DMS79 (cell line): Measurements from ENCODE around the gene RAET1E.
"Not testable (repeated sequence)": the region's sequence is repeated elsewhere in the genome, so short reads cannot be mapped to it uniquely, and the experiment has no call there.

ENCODE experiments used
- DNase-seq: peaks from one replicate; lab custom pipeline; 2025; lab: John Stamatoyannopoulos, UW

RAET1E gene

DNA sequence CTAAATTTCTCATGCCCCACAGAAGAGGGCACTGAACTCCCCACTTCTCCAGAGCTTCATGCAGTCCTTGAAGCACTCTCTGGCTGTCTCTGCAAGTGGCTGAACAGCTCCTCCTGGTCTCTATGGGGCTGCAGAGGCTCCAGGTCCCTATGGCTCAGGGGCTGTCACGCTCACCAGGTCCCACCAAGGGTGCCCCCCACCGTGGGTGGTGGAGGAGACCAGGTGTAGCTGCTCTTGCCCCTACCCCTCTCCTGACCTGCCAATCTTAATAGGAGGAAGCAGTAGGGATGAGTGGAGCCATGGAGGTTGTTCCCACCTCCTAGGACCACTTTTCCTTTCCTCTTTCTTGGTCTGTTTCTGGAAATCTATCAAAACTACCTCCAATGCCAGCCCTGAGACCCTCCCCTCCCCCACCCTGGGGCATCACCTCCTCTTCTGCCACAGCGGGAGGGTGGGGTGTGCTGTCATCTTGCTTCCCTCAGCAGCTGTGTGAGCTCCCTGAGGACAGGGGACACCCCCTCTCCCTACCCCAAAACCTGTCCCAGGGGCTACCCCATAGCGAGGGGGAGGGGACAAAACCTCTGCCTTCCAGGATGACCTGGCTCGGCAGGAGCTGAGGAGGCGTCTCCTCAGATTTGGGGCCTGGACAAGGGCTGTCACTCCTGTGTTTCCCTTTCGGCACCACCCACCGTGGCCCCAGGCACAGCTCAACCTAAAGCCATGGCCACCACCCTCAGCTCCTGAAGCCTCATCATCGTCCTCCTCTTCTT is 12.0 kb upstream of the RAET1E start:
- DNase-seq: no peak

DNA sequence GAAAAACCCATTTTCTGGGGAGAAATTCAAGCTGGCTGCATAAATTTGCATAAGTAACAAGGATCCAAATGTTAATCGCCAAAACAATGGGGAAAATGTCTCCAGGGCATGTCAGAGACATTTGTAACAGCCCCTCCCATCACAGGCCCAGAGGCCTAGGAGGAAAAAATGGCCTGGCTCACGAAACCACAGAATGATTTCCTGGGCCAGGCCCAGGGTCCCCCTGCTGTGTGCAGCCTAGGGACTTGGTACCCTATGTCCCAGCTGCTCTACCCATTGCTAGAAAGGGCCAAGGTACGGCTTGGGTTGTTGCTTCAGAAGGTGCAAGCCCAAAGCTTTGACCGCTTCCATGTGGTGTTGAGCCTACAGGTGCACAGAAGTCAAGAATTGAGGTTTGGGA is 10.6 kb upstream of the RAET1E start:
- not testable (repeated sequence) for DNase-seq

DNA sequence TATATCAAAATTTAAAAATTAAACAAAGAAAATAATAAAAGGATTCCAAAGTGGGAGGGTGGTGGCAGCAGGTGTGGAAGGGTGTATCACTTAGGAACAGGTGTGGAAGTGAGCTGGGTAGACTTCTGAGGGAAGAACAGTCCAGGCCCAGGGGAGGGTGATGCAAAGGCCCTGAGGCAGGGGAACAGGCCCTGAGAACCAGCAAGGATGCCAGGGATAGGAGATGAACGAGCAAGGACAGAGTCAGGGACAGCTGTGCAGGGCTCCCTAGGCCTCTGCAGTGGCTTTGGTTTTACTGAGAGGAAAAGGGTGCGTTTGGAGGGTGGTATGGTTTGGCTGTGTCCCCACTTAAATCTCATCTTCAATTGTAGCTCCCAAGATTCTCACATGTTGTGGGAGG is 9.4 kb upstream of the RAET1E start:
- DNase-seq: no peak

DNA sequence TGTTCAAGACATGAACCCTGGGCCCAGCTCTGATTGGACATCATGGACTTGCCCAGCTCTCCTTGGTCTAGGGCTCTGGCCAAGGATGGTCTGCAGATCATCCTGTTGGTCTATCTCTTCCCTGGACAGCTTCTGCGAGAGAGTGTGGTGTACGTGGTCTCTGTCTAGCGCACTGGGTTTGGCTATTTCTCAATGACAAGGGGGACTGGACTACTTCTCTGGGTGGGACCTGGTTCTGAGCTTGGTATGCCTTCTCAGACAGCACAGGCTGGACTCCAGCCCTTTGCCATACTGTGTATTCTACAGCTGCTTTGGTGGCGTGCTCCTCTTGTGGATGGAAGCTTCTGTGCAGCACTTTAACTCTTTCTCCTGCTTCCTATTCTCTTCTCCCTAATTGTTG is 8.5 kb upstream of the RAET1E start:
- no peak for DNase-seq

DNA sequence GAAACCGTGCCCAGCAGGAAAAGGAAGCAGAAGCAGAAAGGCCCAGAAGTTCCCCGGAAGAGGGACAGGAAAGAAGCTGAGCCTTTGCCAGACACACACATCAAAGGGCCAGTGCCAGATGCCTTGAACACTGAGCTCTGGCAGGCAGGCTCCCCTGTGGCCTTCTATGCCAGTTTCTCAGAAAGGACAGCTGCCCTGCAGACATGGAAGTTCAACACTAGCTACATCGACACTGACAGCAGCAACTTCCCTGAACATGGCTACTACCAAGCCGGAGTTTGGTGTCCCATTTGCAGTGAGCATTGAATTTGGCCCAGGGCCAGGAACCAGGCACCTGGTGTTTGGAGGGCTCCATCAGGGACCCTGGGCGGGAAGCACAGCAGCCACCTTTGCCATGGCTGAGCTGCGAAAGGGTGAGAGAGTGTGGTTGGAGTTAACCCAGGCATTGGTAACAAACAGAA is 8.0 kb upstream of the RAET1E start:
- no peak for DNase-seq

DNA sequence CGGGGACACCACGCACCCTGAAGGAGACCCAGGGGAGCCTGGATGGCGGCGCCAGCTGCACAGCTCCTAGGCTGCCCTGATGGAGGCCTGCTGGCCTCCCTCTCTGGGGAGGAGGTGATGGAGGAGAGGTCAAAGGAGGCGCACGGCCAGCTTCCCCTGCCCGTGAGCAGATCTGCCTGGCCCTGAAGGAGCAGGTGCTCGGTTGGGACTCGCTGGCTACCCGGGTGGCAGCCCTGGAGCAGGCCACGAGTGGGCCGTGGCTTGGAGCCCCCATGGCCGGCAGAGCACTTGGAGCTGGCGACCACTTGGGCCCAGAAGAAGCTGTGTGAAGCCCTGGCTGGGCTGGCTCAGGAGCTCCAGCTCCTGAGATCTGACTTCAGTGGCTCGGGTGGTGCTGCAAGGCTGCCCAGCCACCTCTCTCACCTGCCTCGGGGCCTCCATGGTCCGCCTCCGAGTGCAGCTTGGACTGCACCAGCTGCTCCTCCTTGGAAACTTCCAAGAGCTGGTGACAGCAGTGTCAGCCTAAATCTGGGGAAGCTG is 7.5 kb upstream of the RAET1E start:
- no peak for DNase-seq

DNA sequence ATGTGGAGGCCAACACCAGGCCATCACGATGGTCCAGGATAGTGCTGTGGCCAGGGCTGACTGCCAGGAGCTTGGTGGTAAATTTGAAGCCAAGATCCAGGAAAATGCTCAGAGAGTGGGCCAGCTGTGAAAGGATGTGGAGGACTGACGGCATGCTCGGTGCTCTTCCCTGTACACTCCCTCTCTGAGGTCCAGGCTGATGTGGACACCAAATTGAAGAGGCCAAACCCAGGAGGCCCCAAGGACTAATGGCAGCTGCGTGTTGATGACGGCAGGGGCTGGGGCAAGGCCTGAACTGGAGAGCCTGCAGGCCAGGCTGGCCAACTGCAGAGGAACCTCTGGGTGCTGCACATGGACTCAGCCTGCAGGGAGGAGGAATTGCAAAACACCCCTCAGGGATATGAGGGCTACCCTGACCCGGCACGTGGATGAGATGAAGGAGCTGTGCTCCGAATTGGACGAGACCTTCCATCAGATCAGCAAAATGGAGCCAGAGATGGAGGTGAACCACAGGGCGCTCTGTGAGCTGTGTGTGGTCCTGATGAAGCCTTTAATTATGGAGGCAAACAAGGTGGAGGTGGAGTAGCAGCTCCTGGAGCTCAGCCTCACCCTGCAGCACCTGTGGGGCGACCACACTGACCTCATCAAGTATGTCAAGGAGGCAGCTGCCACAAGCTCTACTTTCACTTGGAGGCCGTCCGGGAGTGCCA is 6.9 kb upstream of the RAET1E start:
- DNase-seq: no peak

DNA sequence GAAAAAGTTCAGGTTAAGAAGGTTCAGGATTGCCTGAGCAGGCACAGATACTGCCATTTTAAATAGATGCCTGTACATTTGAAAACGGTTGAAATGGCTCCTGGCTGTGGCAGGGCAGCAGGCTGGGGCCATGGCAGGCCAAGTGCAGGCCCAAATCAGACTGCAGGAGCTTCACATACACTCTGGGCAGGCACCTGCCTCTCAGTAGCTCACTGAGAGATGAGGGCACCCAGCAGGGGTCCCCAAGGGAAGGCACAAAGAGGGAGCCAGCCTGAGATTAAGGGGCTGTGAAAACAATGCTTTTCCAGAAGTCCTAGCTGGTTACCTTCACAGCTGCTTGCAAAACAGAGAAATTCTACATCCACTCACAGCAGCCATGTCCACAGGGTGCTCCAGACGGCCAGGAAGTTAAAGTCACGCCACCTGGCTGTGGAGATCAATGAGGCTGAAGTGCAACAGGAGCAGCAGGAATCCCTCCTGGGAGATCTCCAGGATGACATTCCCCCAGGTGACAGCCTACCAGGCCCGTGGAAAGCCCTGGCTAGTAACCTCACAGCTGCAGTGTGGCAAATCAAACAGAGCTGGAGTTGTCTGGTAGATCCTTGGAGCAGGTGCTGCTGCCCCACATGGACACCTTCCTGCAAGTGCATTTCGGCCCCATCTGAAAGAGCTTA is 6.2 kb upstream of the RAET1E start:
- no peak for DNase-seq

DNA sequence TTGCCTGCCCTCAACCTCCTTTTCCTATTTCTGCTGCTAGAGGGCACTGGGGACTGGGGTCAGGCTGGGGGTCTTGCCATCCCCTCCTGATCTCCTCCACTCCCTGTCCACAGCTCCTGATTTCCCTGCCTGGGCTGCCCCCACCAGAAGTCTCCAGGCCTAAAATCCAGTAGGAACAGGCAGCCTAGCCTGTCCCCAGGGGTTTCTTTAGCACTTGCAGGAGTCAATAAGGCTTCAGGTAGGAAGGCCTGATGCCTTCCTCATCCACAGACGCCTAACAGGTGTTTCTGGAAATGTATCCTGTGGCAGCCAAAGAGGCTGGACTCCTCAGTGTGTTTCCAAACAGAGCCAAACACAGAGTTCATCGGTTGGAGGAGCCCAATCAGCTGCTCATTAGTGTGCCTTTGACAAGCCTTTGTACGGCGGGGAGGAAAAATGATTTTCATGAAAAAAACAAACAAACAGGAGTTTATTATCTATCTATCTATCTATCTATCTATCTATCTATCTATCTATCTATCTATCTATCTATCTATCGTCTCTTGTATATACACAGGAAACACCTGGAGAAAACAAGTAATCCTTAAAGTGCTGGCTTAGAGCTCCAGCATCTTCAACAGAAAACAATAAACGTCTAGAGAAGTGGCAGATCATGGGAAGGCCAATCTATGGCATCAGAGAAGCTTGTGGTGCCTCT is 3.7 kb upstream of the RAET1E start:
- DNase-seq: no peak

DNA sequence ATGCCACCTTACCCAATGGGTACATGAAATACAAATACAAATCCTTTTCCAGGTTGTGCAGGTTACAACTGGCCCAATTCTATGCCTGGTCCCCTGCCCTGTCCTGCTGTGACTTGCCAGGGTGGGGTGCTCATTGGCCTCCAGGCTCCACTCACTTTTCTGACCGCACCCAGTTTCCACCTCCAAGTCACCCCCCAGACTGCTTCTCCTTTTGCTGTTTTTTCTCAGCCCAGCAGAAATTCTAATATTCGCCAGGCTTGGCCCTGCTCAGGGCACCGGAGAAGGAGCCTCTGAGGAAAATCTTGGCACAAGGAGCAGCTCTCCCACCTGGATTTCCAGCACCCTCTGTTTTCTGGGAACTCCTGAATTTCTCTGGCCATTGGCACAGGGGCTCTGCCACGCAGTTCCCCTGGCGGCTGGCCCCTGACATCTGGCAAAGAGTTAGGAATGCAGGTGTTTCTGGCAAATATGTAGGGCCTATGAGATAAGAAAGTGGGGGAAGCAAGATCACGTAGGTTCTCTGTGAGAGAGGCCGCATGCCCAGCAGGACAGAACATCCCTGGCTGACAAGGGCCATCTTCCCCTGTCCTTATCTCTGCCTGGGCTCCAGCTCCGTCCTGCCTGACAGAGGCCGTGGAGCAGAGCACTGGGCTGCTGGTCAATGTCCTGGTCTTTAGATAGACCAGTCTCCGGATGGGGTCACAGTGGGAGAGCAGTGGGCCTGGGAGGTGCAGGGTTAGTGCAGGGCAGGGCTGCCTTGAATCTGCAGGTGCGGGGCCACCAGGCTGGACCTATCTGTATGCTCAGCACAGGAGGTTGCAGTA is 2.9 kb upstream of the RAET1E start:
- DNase-seq: no peak

DNA sequence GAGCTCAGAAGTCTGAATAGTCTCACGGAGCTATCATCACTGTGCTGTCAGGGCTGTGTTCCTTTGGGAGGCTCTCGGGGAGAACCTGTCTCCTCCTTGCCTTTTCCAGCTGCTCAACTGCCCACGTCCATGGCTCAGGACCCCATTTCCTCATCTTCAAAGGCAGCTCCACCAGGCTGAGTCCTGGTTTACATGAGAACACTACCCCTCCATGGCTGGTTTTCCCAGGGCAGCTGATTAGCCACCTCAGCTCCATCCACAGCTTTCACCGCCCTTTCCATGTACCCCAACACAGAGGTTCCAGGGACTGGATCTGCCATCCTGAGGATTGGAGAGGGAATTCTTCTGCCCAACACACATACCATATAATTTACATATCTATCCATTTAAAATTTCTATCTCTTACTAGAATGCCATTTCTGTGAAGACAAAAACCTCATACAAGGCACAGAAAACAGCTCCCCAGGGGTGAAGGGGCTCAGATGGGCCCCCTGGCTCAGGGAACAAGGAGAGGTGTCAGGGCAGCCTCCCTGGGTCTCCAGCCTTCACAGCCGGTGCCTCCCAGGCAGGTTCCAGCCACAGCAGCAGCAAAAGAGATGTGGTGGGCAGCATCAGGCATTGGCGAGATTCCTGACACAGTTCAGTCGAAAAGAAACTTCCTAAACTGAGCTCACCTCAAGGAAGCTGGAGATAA is 2.2 kb upstream of the RAET1E start:
- DNase-seq: no peak

DNA sequence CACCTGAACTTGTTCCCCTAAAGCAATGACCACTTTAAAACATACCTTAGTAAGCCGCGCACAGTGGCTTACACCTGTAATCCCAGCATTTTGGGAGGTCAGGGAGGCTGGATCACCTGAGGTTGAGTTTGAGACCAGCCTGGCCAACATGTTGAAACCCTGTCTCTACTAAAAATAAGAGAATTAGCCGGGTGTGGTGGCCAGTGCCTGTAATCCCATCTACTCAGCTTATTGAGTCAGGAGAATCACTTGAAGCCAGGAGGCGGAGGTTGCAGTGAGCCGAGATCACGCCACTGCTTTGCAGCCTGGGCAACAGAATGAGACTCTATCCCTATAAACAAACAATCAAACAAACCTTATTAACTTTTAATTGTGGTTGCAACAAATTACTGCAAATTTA is 1.6 kb upstream of the RAET1E start:
- DNase-seq: no peak

DNA sequence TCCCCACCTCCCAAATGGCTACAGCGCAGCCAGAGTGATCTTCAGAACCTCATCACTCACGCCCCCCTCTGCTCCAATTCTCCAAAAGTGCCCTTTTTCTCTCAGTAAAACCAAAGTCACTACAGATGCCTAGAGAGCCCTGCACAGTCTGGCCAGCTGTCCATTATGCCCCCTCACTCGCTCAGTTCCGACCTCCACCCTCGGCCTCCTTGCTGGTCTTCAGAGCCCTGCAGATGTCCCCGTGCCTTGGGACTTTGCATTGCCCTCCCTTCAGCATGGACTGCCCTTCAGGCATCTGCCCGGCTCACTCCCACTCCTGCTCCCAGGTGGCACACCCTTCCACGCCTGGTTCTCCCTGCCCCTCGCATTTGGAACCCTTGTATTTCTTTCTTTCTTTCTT is 1.1 kb upstream of the RAET1E start:
- no peak for DNase-seq

DNA sequence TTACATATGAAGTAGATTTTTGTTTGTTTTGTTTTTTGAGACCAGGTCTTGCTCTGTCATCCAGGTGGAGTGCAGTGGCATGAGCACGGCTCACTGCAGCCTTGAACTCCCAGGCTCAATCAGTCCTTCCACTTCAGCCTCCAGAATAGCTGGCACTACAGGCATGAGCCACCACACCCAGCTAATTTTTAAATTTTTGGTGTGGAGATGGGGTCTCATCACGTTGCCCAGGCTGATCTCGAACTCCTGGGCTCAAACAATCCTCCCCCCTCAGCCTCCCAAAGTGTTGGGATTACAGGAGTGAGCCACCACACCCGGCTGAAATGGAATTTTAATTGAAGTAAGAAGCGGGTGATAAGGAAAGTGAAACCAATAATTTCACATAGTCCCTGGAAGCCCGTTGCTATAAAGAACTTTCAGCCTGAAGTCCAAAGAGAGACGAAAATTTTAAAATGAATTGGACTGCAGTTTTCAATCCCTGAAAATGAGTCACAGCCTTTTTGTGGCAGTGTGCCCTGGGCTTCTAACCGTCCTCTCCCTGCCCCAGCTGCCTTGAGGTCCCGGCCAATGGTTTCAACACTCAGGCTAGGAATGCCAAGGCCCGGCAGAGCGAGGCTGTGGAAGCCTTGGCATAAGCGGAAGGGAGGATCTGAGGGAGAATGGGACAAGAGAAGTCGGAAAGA is 757 bp downstream of the RAET1E start:
- DNase-seq: no peak

DNA sequence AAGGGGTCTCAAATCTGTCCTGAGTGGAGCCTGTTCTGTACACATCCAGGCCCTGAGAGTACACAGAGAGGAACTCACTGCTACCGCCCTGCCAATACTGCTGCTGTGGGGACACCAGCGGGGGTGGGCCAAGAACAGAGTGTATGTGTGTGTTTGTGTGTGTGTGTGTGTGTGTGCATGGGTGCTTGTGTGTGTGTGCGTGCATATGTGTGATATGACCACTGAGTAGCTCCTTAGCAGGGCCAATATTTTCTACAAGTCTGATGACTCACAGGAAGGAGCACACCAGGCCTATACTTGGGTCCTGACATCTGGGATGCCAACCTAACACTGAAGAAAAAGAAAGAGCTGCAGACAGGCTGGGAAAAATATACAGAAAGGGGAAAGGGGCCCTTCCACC is 1.4 kb downstream of the RAET1E start:
- DNase-seq: no peak

DNA sequence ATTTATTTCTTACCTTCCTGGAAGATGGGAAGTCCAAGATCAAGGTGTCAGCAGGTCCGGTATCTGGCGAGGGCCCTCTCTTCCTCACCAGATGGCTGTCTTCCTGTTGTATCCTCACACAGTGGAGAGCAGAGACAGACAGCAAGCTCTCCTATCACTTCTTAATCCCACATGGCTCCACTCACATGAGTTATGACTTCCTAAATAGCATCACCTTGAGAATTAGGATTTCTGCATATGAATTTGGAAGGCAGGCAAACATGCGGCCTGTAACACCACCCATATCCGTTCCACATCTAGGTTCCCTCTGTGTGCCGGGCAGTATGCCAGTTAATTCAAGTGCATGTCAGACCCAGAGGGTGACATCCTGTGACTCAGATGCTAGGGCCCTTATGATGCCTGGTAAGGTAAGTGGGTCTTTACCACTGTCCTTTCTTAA is 2.1 kb downstream of the RAET1E start:
- DNase-seq: no peak

DNA sequence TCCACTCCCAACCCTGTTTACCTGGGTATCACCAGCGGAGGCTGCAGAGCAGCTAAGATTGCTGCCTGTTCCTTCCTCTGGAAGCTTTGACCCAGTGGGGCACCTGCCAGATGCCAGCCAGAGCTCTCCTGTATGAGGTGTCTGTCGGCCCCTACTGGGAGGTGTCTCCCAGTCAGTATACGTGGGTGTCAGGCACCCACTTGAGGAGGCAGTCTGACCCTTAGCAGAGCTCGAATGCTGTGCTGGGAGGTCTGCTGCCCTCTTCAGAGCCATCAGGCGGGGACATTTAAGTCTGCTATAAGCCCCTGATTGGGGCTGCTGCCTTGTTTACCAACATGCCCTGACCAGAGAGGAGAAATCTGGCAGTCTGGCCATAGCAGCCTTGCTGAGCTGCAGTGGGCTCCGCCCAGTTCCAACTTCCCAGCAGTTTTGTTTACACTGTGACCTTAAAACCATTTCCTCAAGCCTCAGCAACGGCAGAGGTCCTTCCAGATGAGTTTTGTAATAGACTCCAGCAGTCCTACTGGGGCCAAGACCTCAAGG is 2.8 kb downstream of the RAET1E start:
- no peak for DNase-seq

DNA sequence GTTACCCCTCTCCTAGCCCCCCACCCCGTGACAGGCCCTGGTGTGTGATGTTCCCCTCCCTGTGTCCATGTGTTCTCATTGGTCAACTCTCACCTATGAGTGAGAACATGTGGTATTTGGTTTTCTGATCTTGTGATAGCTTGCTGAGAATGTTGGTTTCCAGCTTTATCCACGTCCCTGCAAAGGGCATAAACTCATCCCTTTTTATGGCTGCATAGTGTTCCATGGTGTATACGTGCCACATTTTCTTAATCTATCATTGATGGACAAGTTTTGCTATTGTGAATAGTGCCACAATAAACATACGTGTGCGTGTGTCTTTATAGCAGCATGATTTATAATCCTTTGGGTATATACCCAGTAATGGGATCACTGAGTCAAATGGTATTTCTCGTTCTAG is 6.0 kb downstream of the RAET1E start:
- DNase-seq: not testable (repeated sequence)

DNA sequence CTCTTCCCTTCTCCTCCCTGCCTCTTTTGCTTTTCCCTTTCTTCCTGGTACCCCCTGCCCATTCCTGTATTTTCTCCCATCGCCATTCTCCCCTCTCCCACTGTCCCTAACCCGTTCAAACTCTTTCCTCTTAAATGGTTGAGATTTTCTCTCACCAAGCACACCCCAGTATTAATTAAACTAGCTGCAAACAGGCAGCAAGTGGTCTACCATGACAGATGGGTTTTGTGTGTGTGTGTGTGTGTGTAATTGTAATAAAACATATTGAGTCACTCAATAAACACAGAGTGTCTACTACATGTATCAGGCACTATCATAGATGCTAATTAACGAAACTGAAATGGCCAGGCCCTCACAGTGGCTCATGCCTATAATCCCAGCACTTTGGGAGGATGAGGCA is 6.7 kb downstream of the RAET1E start:
- DNase-seq: no peak

DNA sequence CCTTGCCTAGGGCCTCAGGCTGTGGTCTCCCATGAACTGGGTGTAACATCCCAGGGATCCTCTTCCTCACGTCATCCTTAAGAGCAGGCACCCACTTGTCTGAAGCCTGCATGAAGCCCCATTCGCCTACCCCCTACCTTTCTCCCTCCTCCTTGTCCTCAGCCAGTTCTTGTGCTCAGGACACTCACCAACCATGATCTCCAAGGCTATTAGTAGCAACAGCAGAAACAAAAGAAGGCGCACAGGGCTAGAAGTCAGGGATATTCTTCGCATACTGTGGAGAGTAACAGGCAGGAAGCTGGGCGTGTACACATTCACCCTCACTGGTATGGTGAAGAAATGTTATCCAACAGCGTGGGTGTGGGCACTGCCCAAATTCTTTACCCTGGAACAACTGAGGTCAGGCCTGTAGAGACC is 7.3 kb downstream of the RAET1E start:
- no peak for DNase-seq
